Measurements from ENCODE around the gene PLA2G4C.

DNA sequence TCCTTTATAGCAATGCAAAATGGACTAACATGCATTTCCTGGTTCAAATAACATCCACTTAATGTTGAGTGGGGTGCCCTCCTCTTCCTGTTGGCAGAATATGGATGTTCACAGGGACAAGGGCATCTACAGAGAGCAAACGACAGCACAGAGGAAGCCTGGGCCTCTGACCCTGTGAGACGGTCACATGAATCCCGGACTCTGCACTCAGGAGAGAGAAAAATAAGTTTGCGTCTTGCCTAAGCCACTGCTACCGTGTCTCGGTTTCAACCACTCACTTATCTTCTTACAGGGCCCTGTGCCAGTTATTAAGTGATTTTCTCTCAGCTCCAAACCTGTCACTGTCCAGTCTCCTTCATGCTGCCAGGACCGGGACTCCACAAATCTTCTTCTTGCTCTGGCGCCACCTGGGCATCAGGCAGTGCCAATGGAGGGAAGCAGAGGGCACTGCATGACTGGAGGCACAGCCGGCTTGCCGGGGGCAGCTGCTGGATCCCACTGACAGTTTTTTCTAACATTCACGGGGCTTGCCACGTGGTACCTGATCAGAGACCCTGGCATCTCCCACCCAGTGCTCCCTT is 47.7 kb upstream of the PLA2G4C start:
- no peak for TF ChIP-seq EZH2 (IDR thresholded peaks at IDR 0.05; ENCODE audit: low read depth, unreplicated experiment)
- TF ChIP-seq, protein P1, sequence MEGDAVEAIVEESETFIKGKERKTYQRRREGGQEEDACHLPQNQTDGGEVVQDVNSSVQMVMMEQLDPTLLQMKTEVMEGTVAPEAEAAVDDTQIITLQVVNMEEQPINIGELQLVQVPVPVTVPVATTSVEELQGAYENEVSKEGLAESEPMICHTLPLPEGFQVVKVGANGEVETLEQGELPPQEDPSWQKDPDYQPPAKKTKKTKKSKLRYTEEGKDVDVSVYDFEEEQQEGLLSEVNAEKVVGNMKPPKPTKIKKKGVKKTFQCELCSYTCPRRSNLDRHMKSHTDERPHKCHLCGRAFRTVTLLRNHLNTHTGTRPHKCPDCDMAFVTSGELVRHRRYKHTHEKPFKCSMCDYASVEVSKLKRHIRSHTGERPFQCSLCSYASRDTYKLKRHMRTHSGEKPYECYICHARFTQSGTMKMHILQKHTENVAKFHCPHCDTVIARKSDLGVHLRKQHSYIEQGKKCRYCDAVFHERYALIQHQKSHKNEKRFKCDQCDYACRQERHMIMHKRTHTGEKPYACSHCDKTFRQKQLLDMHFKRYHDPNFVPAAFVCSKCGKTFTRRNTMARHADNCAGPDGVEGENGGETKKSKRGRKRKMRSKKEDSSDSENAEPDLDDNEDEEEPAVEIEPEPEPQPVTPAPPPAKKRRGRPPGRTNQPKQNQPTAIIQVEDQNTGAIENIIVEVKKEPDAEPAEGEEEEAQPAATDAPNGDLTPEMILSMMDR (conservative IDR thresholded peaks at IDR 0.05; ENCODE audit: low read depth in 2 of 2), result no peak
- no peak for TF ChIP-seq CREB1 (CRISPR knock-in tag; IDR thresholded peaks at IDR 0.05; ENCODE audit: low read depth)
- TF ChIP-seq, protein P2, sequence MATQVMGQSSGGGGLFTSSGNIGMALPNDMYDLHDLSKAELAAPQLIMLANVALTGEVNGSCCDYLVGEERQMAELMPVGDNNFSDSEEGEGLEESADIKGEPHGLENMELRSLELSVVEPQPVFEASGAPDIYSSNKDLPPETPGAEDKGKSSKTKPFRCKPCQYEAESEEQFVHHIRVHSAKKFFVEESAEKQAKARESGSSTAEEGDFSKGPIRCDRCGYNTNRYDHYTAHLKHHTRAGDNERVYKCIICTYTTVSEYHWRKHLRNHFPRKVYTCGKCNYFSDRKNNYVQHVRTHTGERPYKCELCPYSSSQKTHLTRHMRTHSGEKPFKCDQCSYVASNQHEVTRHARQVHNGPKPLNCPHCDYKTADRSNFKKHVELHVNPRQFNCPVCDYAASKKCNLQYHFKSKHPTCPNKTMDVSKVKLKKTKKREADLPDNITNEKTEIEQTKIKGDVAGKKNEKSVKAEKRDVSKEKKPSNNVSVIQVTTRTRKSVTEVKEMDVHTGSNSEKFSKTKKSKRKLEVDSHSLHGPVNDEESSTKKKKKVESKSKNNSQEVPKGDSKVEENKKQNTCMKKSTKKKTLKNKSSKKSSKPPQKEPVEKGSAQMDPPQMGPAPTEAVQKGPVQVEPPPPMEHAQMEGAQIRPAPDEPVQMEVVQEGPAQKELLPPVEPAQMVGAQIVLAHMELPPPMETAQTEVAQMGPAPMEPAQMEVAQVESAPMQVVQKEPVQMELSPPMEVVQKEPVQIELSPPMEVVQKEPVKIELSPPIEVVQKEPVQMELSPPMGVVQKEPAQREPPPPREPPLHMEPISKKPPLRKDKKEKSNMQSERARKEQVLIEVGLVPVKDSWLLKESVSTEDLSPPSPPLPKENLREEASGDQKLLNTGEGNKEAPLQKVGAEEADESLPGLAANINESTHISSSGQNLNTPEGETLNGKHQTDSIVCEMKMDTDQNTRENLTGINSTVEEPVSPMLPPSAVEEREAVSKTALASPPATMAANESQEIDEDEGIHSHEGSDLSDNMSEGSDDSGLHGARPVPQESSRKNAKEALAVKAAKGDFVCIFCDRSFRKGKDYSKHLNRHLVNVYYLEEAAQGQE (IDR thresholded peaks at IDR 0.05; ENCODE audit: unreplicated experiment), result no peak
- TF ChIP-seq STAT1 (IDR thresholded peaks at IDR 0.05; ENCODE audit: unreplicated experiment), result no peak
- TF ChIP-seq NANOG (IDR thresholded peaks at IDR 0.05; ENCODE audit: borderline replicate concordance), result no peak
- no peak for TF ChIP-seq ZNF114 (CRISPR knock-in tag; IDR thresholded peaks at IDR 0.05)
- no peak for TF ChIP-seq ZNF331 (CRISPR knock-in tag; IDR thresholded peaks at IDR 0.05; ENCODE audit: low read depth)
- TF ChIP-seq POLR2AphosphoS5 (IDR thresholded peaks at IDR 0.05; ENCODE audit: low read depth), result no peak
- TF ChIP-seq EZH2phosphoT487 (IDR thresholded peaks at IDR 0.05; ENCODE audit: unreplicated experiment), result no peak

Data from GM23338 (cell line).